Loucy (cell line): ENCODE results near the gene MACROD2.

ENCODE experiments used
- H2AFZ ChIP-seq: fragments of 200-600 bp; sonication (generic); 2 replicates; pipeline ENCODE4 v1.6.0; 2016; ENCODE audit warnings: antibody characterized with exemption, mild to moderate bottlenecking, low read length, moderate library complexity
- H3F3A ChIP-seq: fragments of 200-600 bp; 2 replicates; pipeline ENCODE4 v1.6.0; 2016; ENCODE audit warnings: antibody characterized with exemption, low read depth, mild to moderate bottlenecking
- H3K27me3 ChIP-seq: fragments of 200-600 bp; sonication (generic); 2 replicates; pipeline ENCODE4 v1.6.1; 2014; ENCODE audit warnings: low read length, mild to moderate bottlenecking; ENCODE audit not compliant: insufficient read depth, poor library complexity, severe bottlenecking
- H3K36me3 ChIP-seq: fragments of 200-600 bp; sonication (generic); 2 replicates; pipeline ENCODE4 v1.6.1; 2016; ENCODE audit warnings: low read length; ENCODE audit not compliant: insufficient read depth
- H3K4me1 ChIP-seq: fragments of 200-600 bp; sonication (generic); 2 replicates; pipeline ENCODE4 v1.5.1; 2014; ENCODE audit warnings: low read length, mild to moderate bottlenecking; ENCODE audit not compliant: insufficient read depth, poor library complexity, severe bottlenecking
- H3K4me2 ChIP-seq: fragments of 200-600 bp; sonication (generic); 2 replicates; pipeline ENCODE4 v1.6.0; 2014; ENCODE audit warnings: antibody characterized with exemption, low read length, low read depth, mild to moderate bottlenecking; ENCODE audit not compliant: poor library complexity, severe bottlenecking
- H3K4me3 ChIP-seq: fragments of 200-600 bp; sonication (generic); 2 replicates; pipeline ENCODE4 v1.5.1; 2014; ENCODE audit warnings: low read length, mild to moderate bottlenecking, mixed read lengths; ENCODE audit not compliant: poor library complexity, severe bottlenecking
- H3K79me2 ChIP-seq: fragments of 200-600 bp; sonication (generic); 2 replicates; pipeline ENCODE4 v1.6.1; 2014; ENCODE audit warnings: low read length; ENCODE audit not compliant: insufficient read depth
- H3K9ac ChIP-seq: fragments of 200-600 bp; sonication (generic); 2 replicates; pipeline ENCODE4 v1.6.0; 2014; ENCODE audit warnings: mild to moderate bottlenecking, low read depth, low read length, moderate library complexity; ENCODE audit not compliant: poor library complexity, severe bottlenecking
- H3K9me2 ChIP-seq: fragments of 200-600 bp; sonication (generic); replicated peaks from 2 replicates; pipeline ENCODE4 v1.6.1; 2016; ENCODE audit warnings: low read depth, low read length, mixed read lengths
- H3K9me3 ChIP-seq: fragments of 200-600 bp; sonication (generic); 2 replicates; pipeline ENCODE4 v1.6.1; 2014; ENCODE audit warnings: mild to moderate bottlenecking, antibody characterized with exemption, low read length, low read depth; ENCODE audit not compliant: insufficient read depth
- H4K20me1 ChIP-seq: fragments of 200-600 bp; sonication (generic); 2 replicates; pipeline ENCODE4 v1.6.0; 2014; ENCODE audit warnings: antibody characterized with exemption, low read length, mild to moderate bottlenecking; ENCODE audit not compliant: insufficient read depth, poor library complexity, severe bottlenecking
- CTCF ChIP-seq: fragments of 200-600 bp; sonication (generic); conservative IDR thresholded peaks from 2 replicates; pipeline ENCODE4 v1.5.1; 2014; ENCODE audit warnings: mild to moderate bottlenecking, antibody characterized with exemption, low read length
- EZH2phosphoT487 ChIP-seq: fragments of 200-600 bp; IDR thresholded peaks from 2 replicates; pipeline ENCODE4 v1.6.1; 2018; ENCODE audit warnings: antibody characterized with exemption, mild to moderate bottlenecking, moderate library complexity, borderline replicate concordance

The MACROD2 gene

GRCh38 chr20:16095226-16095625, 2099.9 kb downstream of the MACROD2 start:
- Histone ChIP-seq H3K9ac (no peak overlapping the region), H3K27me3 (no peaks in the 10 kb centered on the region), H3F3A (no peaks in the 10 kb centered on the region), H2AFZ (no peak overlapping the region), H3K4me3 (no peak overlapping the region), H3K4me2 (no peak overlapping the region), H3K36me3 (no peaks in the 10 kb centered on the region), H3K9me3 (peaks cover 4% of the 10 kb centered on the region), H3K4me1 (no peaks in the 10 kb centered on the region), H3K79me2 (no peaks in the 10 kb centered on the region), H3K9me2 (no peaks in the 10 kb centered on the region), H4K20me1 (no peaks in the 10 kb centered on the region)
- TF ChIP-seq EZH2phosphoT487 (no peak), CTCF (no peak)

GRCh38 chr20:16096756-16097326, 2101.5 kb downstream of the MACROD2 start:
- Histone ChIP-seq H3K36me3 (no peaks in the 10 kb centered on the region), H3K9ac (no peak overlapping the region), H3K4me3 (no peak overlapping the region), H3K9me3 (peaks cover 4% of the 10 kb centered on the region; the same call in 1 of the 2 replicates), H3K79me2 (no peaks in the 10 kb centered on the region), H3F3A (no peaks in the 10 kb centered on the region), H3K4me2 (no peak overlapping the region), H3K4me1 (no peaks in the 10 kb centered on the region), H4K20me1 (no peaks in the 10 kb centered on the region), H3K27me3 (no peaks in the 10 kb centered on the region), H3K9me2 (no peaks in the 10 kb centered on the region), H2AFZ (no peak overlapping the region)
- TF ChIP-seq CTCF: no peak
- TF ChIP-seq EZH2phosphoT487: no peak

- Histone ChIP-seq H3K9ac (no peak overlapping the region), H3K9me2 (no peaks in the 10 kb centered on the region), H3K9me3 (peaks cover 4% of the 10 kb centered on the region; the same call in 1 of the 2 replicates), H3K79me2 (no peaks in the 10 kb centered on the region), H2AFZ (no peak overlapping the region), H3K4me3 (no peak overlapping the region), H3F3A (no peaks in the 10 kb centered on the region), H3K4me2 (no peak overlapping the region), H4K20me1 (no peaks in the 10 kb centered on the region), H3K27me3 (no peaks in the 10 kb centered on the region), H3K4me1 (no peaks in the 10 kb centered on the region), H3K36me3 (no peaks in the 10 kb centered on the region)
- TF ChIP-seq EZH2phosphoT487: no peak
- no peak for TF ChIP-seq CTCF
Measured at GRCh38 chr20:16097788-16098187, 2102.5 kb downstream of the MACROD2 start.
